GM21515 (cell line): ENCODE results near the gene SURF4.

Experiments used
- ATAC-seq: cut with Tn5 transposase; IDR thresholded peaks from one replicate; pipeline ENCODE4 v1.9.1; 2021; ENCODE audit not compliant: unreplicated experiment

Gene SURF4

GRCh38 chr9:133375116-133375723 is 640 bp downstream of the SURF4 start:
- peak; percentile 12 for ATAC-seq

- ATAC-seq: no peak
Observed at GRCh38 chr9:133374612-133375115, 1.2 kb downstream of the SURF4 start.

DNA sequence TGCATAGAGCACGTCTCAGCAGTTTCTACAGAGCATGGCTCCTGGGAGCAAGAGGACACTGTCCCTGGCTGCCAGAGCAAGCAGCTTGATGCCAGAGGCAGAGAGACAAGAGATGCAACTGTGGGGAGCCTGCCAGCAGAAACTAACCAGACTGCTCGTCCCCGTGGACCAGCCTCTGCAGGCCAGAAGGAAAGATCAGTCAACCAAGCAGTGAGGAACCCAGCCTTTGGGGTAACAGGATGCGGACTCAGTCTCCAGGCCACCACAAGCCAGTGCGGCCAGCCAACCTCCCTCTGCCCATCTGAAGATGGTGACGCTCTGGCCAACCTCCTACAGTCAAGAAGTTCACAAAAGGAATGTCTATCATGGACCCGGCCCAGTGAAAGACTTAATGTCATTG is 3.7 kb downstream of the SURF4 start:
- ATAC-seq: no peak

DNA sequence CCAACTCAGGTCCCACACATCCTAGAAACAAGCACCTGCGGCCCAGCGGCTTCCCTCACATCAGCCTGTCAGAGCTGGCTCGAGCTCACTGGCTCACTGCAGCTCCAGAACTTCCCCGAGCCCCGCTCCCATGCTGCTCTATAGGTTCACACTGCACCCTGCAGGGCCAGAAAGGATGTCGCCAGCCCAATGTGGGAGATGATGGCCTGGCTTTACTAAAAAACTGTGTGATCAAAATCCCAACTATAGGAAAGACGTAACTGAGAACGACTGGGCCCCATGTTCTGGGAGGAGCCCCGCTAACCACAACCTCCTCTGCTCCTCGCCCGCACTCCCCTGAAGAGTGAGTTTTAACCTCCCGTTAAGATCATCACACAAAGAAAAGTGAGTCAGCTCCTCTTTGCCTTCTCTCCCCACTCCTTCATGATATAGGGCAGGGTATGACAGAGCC is 4.6 kb downstream of the SURF4 start:
- ATAC-seq: no peak

GRCh38 chr9:133370685-133371084 is 5.2 kb downstream of the SURF4 start:
- no peak for ATAC-seq

DNA sequence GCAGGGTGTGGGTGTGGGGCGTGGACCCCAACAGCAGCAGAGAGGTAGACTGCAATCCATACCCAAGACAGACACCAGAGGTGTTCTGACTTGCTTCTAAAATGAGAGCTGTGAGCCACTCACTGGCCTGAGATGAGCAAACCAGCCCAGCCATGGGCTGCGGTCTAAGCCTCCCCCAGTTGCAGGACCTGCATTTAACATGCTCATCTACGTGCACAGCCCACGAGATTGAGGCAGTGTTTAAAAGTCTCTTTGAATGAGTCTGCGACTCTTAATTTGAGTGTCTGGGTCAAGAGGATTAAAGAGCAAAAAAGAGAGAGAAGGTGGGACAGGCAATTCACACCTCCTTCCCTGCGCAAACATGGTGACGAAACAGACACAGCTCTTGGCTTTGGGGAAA is 5.9 kb downstream of the SURF4 start:
- ATAC-seq: no peak

GRCh38 chr9:133369422-133369821 is 6.4 kb downstream of the SURF4 start:
- no peak for ATAC-seq

DNA sequence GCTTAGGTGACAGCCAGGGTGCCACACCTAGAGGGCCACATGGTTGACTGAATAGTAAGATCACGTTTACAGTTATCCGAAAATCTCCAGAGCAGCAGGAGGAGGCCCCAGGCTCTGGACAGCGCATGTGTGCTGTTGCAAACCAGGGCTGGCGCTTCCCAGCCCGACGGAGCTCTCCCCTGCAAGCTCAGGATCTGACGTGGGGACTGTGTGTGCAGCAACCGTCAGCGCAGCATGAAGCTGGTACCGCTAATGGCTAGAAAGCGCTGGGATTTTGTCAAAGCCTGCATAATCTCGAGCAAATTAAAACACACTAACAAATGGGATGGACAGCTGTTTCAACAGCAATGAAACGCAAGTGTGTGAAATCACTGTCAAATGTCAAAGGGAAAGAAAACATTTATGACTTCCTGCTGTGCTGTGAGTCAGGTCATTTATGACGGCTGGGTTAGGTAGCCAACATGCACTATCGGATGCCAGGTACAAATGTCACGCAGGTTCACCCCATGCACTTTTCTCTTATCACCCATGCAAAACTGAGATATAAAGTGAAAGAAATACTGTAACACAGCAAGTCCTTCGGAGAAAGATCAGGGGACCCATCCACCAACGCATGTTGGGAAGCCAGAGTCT is 7.5 kb downstream of the SURF4 start:
- ATAC-seq: no peak

- no peak for ATAC-seq
Observed at GRCh38 chr9:133367778-133368177, 8.1 kb downstream of the SURF4 start.

GRCh38 chr9:133367221-133367620 is 8.6 kb downstream of the SURF4 start:
- ATAC-seq: no peak

GRCh38 chr9:133366435-133366834 is 9.4 kb downstream of the SURF4 start:
- no peak for ATAC-seq

DNA sequence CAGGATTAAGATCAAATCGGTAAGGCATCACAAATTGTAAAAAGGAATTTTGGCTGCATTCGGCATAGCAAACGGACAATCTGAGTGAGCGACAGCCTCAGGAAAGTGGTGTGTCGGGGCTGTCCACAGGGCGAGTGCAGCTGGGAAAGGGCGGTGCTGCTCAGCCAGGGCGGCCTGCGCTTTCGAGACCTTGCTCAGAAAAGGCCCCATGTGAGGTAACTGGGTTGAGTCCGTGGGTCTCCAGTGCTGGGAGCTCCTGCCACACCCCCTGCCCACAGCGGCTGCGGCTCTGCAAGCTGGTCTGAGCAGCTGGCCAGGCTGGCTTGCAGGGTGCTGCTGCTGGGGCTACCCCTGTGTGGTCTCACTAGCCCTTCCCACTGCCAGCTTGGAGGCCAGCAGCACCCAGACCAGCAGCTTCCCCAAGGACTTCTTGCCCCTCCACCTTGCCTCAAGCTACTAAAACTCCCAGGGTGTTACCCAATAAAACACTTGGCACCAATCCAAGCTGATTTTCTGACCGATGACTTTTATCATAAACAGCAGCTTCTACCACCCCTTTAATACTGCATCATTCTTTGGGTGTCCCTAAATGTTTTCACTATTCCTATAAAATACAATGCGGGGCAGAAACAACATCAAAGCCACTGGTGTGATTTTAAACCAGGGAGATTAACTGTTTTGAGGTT is 13.4 kb downstream of the SURF4 start:
- no peak for ATAC-seq

DNA sequence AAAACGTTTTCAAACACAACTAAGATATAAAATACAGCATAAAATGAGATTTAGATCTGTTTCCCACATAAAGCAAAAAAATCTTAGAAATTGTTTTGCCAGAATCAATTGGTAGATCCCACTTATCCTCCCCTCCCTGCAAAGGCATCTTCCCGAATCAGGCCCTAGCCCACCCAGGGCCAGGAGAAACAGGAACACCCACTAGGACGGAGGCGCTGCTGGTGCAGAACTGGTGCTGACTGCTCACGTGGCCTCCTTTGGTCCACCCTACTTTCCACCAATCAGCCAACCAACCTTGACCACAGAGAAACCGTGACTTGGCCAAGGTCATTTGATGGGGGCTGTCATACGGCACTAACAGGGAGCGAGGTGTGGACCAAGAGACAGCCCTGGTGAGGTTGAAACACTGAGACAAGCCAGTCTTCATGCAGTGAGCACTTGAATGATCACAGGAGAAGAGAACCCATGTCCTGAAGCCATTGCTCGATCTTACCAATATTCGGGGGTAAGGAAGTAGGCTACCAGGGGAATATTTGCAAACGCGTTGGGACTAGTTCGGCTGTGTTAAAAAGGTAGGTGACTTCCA is 14.3 kb downstream of the SURF4 start:
- ATAC-seq: no peak

GRCh38 chr9:133360400-133361393 is 15.2 kb downstream of the SURF4 start:
- ATAC-seq: no peak

GRCh38 chr9:133359399-133360175 is 16.3 kb downstream of the SURF4 start:
- no peak for ATAC-seq

GRCh38 chr9:133357656-133358055 is 18.2 kb downstream of the SURF4 start:
- no peak for ATAC-seq

GRCh38 chr9:133356391-133357091 is 19.3 kb downstream of the SURF4 start, which contains the start of the genes SURF1 and SURF2:
SURF1 (minus strand) TSS chr9:133356487; CDS start chr9:133356453, 34 bp downstream.
SURF2 (plus strand) TSS chr9:133356550; CDS start chr9:133356593, 43 bp downstream.
- ATAC-seq: peak; percentile 52

DNA sequence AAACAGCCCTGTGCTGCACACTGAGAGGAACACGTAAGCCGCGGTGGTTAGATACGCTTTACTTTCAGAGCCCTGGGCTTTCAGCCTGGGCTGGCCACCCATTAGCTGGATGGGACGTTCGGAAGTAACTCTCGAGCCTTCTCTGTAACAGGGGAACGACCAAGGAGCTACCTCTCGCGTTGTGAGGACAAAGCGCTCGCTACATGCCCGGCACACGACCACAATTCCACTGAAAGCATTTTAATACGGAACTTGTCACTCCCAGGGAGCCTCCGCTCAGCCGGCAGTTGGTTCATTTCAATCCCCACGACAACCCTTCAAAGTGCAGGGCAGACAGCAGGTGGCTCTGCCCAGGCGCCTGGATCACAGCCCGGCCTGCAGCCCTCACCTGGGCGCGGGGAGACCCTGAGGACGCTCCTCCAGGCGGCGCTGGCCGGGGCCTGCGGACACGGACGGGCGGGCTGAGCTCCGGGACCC is 19.9 kb downstream of the SURF4 start:
- peak; percentile 25 for ATAC-seq

DNA sequence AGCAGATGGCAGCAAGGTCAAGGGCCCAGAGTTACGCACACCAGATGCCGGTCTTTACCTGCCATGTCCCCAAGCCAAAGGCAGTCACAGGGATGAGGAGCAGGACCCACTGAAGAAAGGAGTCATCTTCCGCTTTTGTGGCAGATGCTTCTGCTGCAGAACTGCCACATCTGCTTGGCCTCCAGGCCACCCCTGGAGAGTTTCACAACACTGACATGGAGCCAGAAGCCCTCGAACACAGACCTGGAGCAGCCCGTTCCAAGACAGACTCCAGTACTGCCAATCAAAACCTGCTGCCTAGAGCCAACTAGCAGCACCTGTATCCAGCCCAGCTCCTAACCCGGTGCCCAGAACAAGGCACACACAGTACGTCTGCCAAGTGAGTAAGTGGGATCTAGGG is 21.1 kb downstream of the SURF4 start:
- no peak for ATAC-seq
